GM12873 (cell line): ENCODE results near the gene ENDOU.
A peak's percentile ranks its signal among the peaks of the same experiment; 100 is the strongest.

Experiments used
- TF ChIP-seq, protein P1 (sequence below): IDR thresholded peaks from 2 replicates; pipeline ENCODE4 v1.5.1; 2012; ENCODE audit warnings: low read depth, mild to moderate bottlenecking, moderate library complexity, low read length, control low read depth; ENCODE audit not compliant: insufficient read depth; ENCODE audit errors: missing control alignments

ENDOU gene

DNA sequence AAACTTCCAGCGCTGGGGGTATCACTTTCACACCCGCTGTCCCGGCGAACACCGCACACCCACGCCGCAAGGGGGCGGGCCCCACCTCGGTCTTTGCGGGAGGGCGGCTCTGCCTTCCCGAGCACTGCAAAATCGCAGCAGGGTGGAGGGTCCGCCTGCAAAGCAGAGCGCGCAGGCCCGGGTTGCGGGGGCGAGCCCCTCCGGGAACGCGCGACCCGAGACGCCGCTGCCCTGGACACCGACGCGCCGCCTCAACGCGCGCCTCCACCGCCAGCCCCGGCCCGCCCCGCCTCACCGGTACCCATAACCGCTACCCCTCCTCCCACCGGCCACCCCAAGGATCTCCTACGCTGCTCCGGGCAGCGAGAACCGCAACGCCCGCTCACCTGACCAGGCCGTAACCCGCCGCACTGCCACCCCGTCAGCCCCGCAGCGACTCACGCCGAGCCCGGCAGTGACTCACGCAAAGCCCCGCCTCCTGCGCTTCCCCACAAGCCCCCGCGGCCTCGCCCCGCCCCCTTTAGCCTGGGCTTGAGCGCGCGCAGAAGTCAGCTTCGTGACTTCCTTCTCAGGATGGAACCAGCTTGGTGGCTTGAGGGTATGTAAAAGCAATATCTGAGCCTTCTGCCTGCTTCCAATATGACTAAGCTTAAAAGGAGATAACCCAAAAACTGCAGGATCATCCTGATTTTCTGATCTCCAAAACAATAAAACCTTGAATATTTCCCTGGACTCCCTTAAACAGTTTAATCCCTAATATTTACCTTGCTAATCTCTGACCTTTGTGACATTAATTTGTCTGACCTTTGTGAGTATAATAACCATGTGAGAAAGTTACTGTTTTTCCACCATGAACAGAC, 19.5 kb downstream of the ENDOU start, which contains the start of gene RPAP3:
RPAP3 (minus strand) TSS at position 465 of the 860 bp plus-strand sequence. CDS start 3,190 bp downstream, outside the sequence.
- TF ChIP-seq, protein P1, sequence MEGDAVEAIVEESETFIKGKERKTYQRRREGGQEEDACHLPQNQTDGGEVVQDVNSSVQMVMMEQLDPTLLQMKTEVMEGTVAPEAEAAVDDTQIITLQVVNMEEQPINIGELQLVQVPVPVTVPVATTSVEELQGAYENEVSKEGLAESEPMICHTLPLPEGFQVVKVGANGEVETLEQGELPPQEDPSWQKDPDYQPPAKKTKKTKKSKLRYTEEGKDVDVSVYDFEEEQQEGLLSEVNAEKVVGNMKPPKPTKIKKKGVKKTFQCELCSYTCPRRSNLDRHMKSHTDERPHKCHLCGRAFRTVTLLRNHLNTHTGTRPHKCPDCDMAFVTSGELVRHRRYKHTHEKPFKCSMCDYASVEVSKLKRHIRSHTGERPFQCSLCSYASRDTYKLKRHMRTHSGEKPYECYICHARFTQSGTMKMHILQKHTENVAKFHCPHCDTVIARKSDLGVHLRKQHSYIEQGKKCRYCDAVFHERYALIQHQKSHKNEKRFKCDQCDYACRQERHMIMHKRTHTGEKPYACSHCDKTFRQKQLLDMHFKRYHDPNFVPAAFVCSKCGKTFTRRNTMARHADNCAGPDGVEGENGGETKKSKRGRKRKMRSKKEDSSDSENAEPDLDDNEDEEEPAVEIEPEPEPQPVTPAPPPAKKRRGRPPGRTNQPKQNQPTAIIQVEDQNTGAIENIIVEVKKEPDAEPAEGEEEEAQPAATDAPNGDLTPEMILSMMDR: peak; percentile 58

DNA sequence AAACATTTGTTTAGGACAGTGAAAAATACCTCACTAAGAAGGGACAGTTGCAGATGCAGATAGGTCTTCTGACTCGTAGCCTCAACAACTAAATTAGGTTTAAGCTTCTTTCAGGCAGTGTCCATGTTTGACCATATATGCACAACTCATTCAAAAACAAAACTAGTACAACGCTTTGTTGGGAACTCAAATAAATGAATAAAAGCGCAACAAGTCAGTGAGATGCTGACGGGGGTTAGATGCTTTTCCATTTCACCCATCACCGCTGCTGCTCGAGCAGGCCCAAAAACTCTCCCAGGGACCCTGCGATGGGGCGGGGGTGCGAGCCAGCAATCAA, 20.1 kb downstream of the ENDOU start:
- TF ChIP-seq, protein P1: no peak

DNA sequence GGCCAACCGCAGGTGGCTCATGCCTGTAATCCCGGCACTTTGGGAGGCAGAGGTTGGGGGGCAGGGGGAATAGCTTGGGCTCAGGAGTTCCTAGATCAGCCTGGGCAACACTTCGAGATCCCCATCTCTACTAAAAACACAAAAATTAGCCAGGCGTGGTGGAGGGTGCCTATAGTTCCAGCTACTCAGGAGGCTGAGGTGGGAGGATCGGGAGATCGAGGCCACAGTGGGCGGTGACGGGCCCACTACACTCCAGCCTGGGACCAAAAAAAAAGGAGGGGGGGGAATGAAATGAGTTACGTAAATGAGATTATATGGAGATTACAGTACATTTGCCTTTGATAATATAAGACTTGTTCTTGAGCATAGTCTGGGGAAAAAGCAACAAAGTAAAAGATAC, 20.6 kb downstream of the ENDOU start:
- TF ChIP-seq, protein P1: no peak

DNA sequence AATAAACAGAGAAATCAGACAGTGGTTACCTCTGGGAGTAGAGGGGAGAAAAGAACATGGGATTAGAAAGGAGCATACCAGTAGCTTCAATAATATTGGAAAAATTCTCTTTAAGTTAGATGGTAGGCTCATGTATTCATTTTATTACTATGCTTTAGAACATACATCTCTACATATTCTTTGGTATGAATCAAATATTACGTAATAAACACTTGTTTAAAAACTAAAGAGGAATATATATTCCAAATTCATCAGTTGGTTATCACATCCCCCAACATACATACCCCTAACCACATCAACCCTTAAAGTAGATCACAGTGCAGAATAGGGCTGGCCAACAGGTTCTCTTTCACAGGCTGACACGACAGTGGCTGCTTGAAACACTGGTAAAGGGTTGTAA, 25.0 kb downstream of the ENDOU start:
- TF ChIP-seq, protein P1: no peak

DNA sequence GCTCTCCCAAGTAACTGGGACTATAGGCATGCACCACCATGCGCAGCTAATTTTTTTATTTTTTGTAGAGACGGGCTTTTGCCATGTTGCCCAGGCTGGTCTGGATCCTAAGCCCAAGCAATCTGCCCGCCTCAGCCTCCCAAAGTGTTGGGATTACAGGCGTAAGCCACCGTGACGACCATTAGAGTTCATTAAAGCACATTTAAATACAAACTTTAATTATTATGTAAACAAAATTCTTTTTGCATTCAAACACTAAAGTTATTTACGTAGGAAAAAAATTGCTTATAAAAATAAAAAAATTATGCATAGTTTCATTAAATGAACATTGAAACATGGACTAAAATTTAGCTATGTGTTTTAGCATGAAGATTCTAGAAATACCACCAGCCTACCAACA, 26.7 kb downstream of the ENDOU start:
- TF ChIP-seq, protein P1: no peak

DNA sequence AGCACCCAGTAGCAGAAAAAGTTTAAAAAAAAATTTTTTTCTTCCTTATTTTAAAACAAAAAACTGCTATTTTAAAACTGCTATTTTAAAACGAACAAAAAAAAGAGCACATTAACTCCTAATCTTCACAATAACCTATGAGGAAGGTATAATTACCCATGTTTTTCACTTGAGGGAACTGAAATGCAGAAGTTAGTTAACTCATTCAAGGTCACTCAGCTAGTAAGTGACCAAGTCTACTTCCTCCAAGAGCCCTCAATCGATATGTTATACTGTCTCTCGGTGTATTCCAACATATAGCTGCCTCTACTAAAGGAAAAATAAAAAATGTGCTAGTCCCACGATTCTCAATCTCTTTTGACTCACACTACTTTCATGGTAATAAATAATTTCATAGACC, 27.2 kb downstream of the ENDOU start:
- TF ChIP-seq, protein P1: no peak

DNA sequence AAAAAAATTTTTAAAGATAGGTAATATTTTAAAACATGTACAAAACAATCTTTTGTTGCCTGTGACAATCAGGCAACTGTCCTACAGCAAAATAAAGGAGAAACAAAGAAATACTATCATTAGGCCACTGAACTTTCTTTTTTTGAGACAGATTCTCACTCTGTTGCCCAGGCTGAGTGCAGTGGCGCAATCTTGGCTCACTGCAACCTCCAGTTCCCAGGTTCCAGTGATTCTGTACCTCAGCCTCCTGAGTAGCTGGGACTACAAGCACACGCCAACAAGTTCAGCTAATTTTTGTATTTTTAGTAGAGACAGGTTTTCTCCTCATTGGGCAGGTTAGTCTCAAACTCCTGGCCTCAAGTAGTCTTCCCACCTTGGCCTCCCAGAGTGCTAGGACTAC, 36.1 kb downstream of the ENDOU start:
- TF ChIP-seq, protein P1: no peak
